AG04449 (cell line): Measurements from ENCODE around the gene DEGS1.

Experiments used
- CTCF ChIA-PET: fragments of 350-600 bp; formaldehyde crosslinking; extraction: SDS; loops from one replicate; lab custom pipeline; 2021; ENCODE audit warnings: antibody characterized with exemption; lab: Yijun Ruan, JAX
- POLR2A ChIA-PET: fragments of 400-600, 350-600 bp; formaldehyde crosslinking; extraction: SDS; loops from one replicate; lab custom pipeline; 2020; ENCODE audit warnings: antibody characterized with exemption, inconsistent platforms; lab: Yijun Ruan, JAX
- DNase-seq: peaks from one replicate; pipeline ENCODE4 v3.0.0-alpha.2; 2010; ENCODE audit warnings: low read depth, low spot score
- H3K4me3 ChIP-seq: 2 replicates; pipeline ENCODE4 v1.5.1; 2011; ENCODE audit warnings: low read depth, mild to moderate bottlenecking, control low read depth, low read length
- TF ChIP-seq, protein P1 (sequence below): IDR thresholded peaks from one replicate; pipeline ENCODE4 v1.5.1; 2011; ENCODE audit warnings: mild to moderate bottlenecking, moderate library complexity, low read length, control low read depth, inconsistent platforms; ENCODE audit not compliant: insufficient read depth; ENCODE audit errors: missing control alignments

Gene DEGS1

DNA sequence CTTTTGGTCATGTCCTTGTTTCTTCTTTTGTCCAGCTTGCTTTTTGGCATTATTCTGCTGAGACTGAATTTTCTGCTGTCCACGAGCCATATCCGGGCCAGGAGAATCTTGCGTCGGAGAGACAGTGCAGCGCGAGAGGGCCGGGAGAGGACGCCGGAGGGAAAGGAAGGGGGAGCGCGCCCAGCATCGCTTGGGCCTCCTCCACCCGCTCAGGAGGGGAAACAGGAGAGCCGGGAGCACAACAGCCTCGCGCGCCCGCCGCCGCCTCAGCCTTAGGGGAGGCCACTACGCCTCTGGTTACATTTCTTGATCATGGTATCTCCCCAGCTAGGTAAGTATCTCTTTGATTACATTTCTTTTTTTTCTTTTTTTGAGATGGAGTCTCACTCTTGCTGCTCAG, 7.4 kb upstream of the DEGS1 start:
- TF ChIP-seq, protein P1, sequence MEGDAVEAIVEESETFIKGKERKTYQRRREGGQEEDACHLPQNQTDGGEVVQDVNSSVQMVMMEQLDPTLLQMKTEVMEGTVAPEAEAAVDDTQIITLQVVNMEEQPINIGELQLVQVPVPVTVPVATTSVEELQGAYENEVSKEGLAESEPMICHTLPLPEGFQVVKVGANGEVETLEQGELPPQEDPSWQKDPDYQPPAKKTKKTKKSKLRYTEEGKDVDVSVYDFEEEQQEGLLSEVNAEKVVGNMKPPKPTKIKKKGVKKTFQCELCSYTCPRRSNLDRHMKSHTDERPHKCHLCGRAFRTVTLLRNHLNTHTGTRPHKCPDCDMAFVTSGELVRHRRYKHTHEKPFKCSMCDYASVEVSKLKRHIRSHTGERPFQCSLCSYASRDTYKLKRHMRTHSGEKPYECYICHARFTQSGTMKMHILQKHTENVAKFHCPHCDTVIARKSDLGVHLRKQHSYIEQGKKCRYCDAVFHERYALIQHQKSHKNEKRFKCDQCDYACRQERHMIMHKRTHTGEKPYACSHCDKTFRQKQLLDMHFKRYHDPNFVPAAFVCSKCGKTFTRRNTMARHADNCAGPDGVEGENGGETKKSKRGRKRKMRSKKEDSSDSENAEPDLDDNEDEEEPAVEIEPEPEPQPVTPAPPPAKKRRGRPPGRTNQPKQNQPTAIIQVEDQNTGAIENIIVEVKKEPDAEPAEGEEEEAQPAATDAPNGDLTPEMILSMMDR = no peak
- DNase-seq = no peak
- ChIA-PET CTCF (no interaction called here), POLR2A (no interaction called here)
- H3K4me3 ChIP-seq = no peak overlapping the region

DNA sequence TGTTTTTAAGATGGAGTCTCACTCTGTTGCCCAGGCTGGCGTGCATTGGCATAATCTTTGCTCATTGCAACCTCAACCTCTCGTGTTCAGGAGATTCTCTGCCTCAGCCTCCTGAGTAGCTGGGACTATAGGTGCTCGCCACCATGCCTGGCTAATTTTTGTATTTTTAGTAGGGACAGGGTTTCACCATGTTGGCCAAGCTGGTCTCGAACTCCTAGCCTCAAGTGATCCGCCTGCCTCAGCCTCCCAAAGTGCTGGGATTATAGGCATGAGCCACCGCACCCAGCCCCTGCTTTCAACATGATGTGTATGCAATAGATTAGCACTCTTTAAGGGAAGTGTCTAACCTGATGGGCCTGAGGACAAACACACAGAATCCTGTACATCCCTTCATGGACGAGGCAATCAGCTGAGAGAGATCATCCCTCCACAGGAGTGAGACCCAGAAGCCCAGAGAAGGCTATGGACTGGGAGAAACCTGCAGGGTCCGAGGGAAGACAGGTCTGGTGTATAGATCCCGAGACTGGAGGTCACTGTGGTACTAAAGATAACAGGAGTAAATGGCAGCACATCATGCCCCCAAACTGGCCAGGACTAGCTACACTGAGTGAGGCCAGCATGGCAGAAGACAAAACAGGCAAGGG, 5.6 kb upstream of the DEGS1 start:
- no peak for DNase-seq
- H3K4me3 ChIP-seq = no peak overlapping the region
- POLR2A ChIA-PET = no interaction called here
- CTCF ChIA-PET = no interaction called here
- TF ChIP-seq, protein P1 = no peak

DNA sequence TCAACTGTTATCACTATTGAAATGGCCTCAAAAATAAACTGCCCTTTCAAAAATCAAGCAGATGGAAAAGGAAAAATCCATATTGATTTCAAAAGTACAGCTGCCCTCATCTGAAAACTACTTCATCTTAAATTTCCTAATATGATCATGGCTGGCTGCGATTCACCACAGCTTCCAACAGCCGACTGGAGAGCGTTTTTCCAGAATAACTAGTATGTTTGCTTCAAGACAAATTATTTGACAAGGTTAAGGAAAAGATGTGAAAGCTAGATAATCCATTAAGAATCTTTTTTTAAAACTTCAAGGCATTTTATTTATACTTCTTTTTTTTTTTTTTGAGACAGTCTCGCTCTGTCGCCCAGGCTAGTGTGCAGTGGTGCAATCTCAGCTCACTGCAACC, 4.1 kb upstream of the DEGS1 start:
- TF ChIP-seq, protein P1 = no peak
- no peak overlapping the region for H3K4me3 ChIP-seq
- POLR2A ChIA-PET = no interaction called here
- DNase-seq = no peak
- CTCF ChIA-PET = interaction anchor here (0.7 to 0.9 kb wide), 2 partner anchors 9 to 62 kb away, joined by 3 read pairs; no protein-coding TSS in a partner anchor

DNA sequence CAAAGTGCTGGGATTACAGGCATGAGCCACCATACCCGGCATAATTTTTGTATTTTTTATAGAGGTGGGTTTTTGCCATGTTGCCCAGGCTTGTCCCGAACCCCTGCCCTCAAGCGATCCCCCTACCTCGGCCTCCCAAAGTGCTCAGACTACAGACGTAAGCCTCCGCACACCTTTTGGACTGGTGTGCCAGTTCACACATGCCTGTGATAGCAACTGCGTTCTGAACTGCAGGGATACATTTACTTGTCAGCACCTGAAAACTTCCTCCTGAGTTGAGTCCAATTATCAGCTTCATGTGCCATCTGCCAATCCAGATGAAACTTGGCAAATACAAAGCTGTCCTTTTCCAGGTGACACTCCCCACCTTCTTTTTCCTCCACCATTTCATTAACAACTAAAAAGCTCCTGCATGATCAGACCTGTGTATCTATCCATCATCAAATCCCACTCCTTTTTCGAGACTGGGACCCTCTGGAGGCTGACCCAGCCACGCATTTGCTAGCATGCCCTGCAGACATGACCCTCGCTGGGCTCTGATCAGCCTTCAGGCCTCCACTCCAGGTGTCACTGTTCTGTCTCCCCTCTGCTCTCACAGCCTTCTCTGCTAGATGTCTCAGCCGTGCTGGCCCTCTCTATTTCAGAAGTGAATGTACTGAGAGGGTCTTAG, 2.1 kb upstream of the DEGS1 start:
- CTCF ChIA-PET = interaction anchor here (1.0 kb wide), 1 partner anchor 12 kb away, joined by 3 read pairs; no protein-coding TSS in a partner anchor
- DNase-seq = no peak
- POLR2A ChIA-PET = no interaction called here
- TF ChIP-seq, protein P1 = no peak
- no peak overlapping the region for H3K4me3 ChIP-seq

DNA sequence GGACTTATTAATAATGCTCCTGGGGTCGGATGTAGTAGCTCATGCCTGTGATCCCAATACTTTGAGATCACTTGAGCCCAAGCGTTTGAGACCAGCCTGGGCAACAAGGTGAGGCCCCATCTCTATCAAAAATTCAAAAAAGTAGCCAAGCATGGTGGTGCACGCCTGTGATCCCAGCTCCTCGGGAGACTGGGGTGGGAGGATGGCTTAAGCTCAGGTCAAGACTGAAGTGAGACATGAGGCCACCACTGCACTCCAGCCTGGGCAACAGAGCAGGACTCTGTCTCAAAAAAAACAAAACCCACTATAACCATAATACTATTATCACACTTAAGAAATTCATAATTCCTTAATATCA, 1.6 kb upstream of the DEGS1 start:
- DNase-seq = no peak
- H3K4me3 ChIP-seq = no peak overlapping the region
- TF ChIP-seq, protein P1 = no peak
- ChIA-PET POLR2A (no interaction called here), CTCF (interaction anchor here (1.0 kb wide), 1 partner anchor 11 kb away, joined by 3 read pairs; no protein-coding TSS in a partner anchor)
